Osteoblast (primary cell): ENCODE results near the gene KRTAP29-1. TPM values are rescaled to one million over a fixed set of nuclear protein-coding genes. Genes with fewer than 3 reads are reported as not detected.

Source experiments
- DNase-seq: peaks from one replicate; pipeline ENCODE4 v3.0.0; 2011; ENCODE audit warnings: low spot score, mixed read lengths; ENCODE audit not compliant: insufficient read length; ENCODE audit errors: missing footprints
- H2AFZ ChIP-seq: 2 replicates; pipeline ENCODE4 v1.6.0; 2011; ENCODE audit warnings: mild to moderate bottlenecking, low read length
- H3K27ac ChIP-seq: 2 replicates; pipeline ENCODE4 v1.5.1; 2011; ENCODE audit warnings: mild to moderate bottlenecking, low read depth, low read length, moderate library complexity
- H3K27me3 ChIP-seq: 2 replicates; pipeline ENCODE4 v1.6.0; 2012; ENCODE audit warnings: mild to moderate bottlenecking, control low read depth, inconsistent platforms, low read length, moderate library complexity; ENCODE audit not compliant: insufficient read depth
- H3K36me3 ChIP-seq: 2 replicates; pipeline ENCODE4 v1.5.1; 2011; ENCODE audit warnings: mild to moderate bottlenecking, low read length, control low read depth, moderate library complexity; ENCODE audit not compliant: insufficient read depth
- H3K4me1 ChIP-seq: 2 replicates; pipeline ENCODE4 v1.5.1; 2011; ENCODE audit warnings: mild to moderate bottlenecking, low read length, control low read depth, moderate library complexity; ENCODE audit not compliant: insufficient read depth
- H3K4me2 ChIP-seq: 2 replicates; pipeline ENCODE4 v1.6.0; 2011; ENCODE audit warnings: mild to moderate bottlenecking, low read length; ENCODE audit not compliant: insufficient read depth
- H3K4me3 ChIP-seq: fragments of 200-600 bp; sonication (generic); 3 replicates; pipeline ENCODE4 v1.5.1; 2012; ENCODE audit warnings: mild to moderate bottlenecking, low read length, inconsistent platforms; ENCODE audit not compliant: insufficient read depth
- H3K79me2 ChIP-seq: 2 replicates; pipeline ENCODE4 v1.6.0; 2012; ENCODE audit warnings: mild to moderate bottlenecking, low read length, control low read depth, inconsistent platforms; ENCODE audit not compliant: insufficient read depth
- H3K9me3 ChIP-seq: 2 replicates; pipeline ENCODE4 v1.5.1; 2011; ENCODE audit warnings: low read depth, low read length, control low read depth
- H4K20me1 ChIP-seq: 2 replicates; pipeline ENCODE4 v1.6.0; 2012; ENCODE audit warnings: mild to moderate bottlenecking, low read length, control low read depth; ENCODE audit not compliant: insufficient read depth
- total RNA-seq: library from RNA; depleted of rRNA; stranded (reverse); fragments of >200 nt; gene quantifications from 2 replicates; pipeline ENCODE4 v1.2.3, GENCODE V29; 2012
- TF ChIP-seq, protein P1 (sequence below): IDR thresholded peaks from 2 replicates; pipeline ENCODE4 v1.5.1; 2011; ENCODE audit warnings: mild to moderate bottlenecking, low read depth, low read length, moderate library complexity; ENCODE audit errors: extremely low read depth

The KRTAP29-1 gene
- total RNA-seq, 1 donor = not detected

DNA sequence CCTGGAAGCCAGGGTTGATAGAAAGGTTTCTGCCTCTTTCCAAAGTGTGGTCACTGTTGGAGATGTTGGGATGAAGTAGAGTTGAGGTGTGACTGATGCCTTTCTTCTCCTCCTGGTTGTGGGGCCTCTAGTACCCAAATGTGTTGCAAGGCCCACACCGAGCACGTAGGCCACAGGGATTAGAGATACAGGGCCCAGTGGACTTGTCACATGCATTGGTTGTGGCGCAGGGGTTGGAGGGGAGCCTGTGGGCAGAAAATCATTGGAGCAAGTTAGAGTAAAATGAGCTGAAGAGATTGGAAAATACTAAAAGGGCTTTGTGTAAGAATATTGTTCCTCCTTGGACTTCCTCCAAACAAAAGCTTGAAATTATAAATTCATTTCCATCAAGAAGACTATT lies 43.3 kb upstream of the KRTAP29-1 start:
- no peak overlapping the region for H3K4me2 ChIP-seq
- H3K27me3 ChIP-seq = no peaks in the 10 kb centered on the region
- no peaks in the 10 kb centered on the region for H3K79me2 ChIP-seq
- H3K36me3 ChIP-seq = no peaks in the 10 kb centered on the region
- no peak overlapping the region for H3K27ac ChIP-seq
- no peaks in the 10 kb centered on the region for H3K4me1 ChIP-seq
- no peaks in the 10 kb centered on the region for H4K20me1 ChIP-seq
- TF ChIP-seq, protein P1, sequence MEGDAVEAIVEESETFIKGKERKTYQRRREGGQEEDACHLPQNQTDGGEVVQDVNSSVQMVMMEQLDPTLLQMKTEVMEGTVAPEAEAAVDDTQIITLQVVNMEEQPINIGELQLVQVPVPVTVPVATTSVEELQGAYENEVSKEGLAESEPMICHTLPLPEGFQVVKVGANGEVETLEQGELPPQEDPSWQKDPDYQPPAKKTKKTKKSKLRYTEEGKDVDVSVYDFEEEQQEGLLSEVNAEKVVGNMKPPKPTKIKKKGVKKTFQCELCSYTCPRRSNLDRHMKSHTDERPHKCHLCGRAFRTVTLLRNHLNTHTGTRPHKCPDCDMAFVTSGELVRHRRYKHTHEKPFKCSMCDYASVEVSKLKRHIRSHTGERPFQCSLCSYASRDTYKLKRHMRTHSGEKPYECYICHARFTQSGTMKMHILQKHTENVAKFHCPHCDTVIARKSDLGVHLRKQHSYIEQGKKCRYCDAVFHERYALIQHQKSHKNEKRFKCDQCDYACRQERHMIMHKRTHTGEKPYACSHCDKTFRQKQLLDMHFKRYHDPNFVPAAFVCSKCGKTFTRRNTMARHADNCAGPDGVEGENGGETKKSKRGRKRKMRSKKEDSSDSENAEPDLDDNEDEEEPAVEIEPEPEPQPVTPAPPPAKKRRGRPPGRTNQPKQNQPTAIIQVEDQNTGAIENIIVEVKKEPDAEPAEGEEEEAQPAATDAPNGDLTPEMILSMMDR = no peak
- H3K4me3 ChIP-seq = no peak overlapping the region
- H2AFZ ChIP-seq = no peak overlapping the region
- DNase-seq = no peak
- H3K9me3 ChIP-seq = peaks cover 1% of the 10 kb centered on the region

DNA sequence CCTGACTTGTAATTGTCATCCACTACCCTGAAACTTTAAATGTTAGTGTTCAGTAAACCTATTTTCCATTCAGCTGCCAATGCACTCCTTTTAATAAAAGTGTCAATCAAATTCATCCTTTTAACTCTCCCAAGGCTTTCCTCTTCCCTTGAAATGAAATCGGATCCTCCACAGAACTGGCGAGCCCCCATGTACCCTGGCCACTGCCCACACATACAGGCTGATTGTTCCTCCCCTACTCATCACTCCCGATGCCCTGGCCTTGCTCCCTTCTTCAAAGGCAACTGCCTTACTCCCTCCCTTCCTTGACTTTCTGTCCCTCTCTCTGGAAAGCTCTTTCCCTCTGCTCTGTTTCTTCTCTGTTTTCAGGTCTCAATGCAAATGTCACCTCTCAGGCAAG lies 40.4 kb upstream of the KRTAP29-1 start:
- TF ChIP-seq, protein P1 = no peak
- Histone ChIP-seq H3K27ac (no peak overlapping the region), H3K4me3 (no peak overlapping the region), H3K4me1 (no peaks in the 10 kb centered on the region), H3K36me3 (no peaks in the 10 kb centered on the region), H4K20me1 (no peaks in the 10 kb centered on the region), H3K9me3 (peaks cover 1% of the 10 kb centered on the region), H2AFZ (no peak overlapping the region), H3K79me2 (no peaks in the 10 kb centered on the region), H3K27me3 (no peaks in the 10 kb centered on the region), H3K4me2 (no peak overlapping the region)
- peak; percentile 35 for DNase-seq

DNA sequence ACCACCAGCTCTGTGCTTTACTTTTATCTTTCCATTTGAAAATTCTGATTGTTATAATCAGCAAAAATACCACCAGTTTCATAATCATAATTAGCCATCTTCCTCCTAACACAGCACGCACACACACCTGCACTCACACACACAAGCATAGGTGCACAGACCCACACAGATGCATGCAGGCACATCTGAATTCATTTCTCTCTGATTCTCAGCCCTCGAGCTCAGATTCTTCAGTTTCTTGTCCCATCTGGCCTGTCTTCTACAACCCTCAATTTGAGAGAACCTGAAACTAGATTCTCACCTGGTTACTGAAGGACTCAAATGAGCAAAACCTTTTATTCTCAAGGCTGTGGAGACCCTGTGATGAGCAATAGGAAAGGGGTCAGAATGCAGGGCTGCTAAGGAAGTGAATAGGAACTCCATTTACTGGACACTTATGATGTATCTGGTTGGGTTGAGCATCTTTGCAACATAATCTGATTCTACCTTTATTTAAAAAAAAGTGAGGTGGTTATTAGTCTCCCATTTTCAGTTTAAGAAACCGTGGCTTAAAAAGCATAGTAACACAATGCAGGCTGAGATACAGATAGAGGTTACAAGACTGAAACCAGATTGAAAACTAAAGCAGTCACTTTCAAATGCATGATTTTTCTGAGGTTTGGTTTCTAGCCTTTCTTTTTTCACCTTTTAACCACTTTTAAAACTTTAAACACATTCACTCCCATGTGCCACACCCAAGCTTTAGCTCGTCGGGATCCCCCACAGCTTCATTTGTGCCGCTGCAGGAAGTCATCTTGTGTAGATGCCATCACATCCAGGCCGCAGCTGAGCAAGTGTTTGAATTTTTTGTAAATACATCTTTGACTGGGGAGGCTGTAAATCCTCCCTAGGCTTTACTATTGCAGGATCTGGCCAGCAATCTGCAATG lies 38.5 kb upstream of the KRTAP29-1 start:
- Histone ChIP-seq H3K4me1 (no peaks in the 10 kb centered on the region), H4K20me1 (no peaks in the 10 kb centered on the region), H2AFZ (no peak overlapping the region), H3K9me3 (peaks cover 1% of the 10 kb centered on the region), H3K4me2 (no peak overlapping the region), H3K27me3 (no peaks in the 10 kb centered on the region), H3K79me2 (no peaks in the 10 kb centered on the region), H3K27ac (no peak overlapping the region), H3K36me3 (no peaks in the 10 kb centered on the region), H3K4me3 (no peak overlapping the region)
- TF ChIP-seq, protein P1 = no peak
- peak; percentile 54 for DNase-seq

DNA sequence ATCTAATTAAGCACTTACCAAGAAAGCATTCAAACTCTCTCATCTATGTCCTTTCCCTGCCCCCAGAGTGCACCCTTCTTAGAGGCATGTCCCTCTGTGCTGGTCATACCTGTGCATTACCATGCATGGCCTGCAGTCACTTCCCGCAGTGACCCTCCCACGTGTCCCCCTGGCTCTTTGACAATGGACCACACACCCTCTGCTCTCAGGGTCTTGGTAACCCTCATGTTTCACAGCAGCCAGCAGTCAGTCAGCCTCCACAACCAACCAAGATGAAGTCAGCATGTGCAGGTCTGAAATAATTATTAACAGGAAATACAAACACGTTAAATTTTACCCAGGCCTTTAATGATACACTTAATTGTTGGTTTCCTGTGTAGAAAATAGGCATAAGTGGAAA lies 37.8 kb upstream of the KRTAP29-1 start:
- H2AFZ ChIP-seq = no peak overlapping the region
- H3K4me1 ChIP-seq = no peaks in the 10 kb centered on the region
- H3K9me3 ChIP-seq = peaks cover 1% of the 10 kb centered on the region
- no peaks in the 10 kb centered on the region for H3K36me3 ChIP-seq
- H3K4me3 ChIP-seq = no peak overlapping the region
- no peaks in the 10 kb centered on the region for H4K20me1 ChIP-seq
- no peaks in the 10 kb centered on the region for H3K27me3 ChIP-seq
- no peak for DNase-seq
- no peaks in the 10 kb centered on the region for H3K79me2 ChIP-seq
- H3K4me2 ChIP-seq = no peak overlapping the region
- H3K27ac ChIP-seq = no peak overlapping the region
- TF ChIP-seq, protein P1 = no peak
